Renal cortical epithelial cell (primary cell): ENCODE results near the gene SHOC2. TPM values are rescaled to one million over a fixed set of nuclear protein-coding genes. Genes with fewer than 3 reads are reported as not detected.

ENCODE experiments used
- DNase-seq: peaks from one replicate; pipeline ENCODE4 v3.0.0-alpha.2; 2011; ENCODE audit warnings: low read depth
- total RNA-seq: library from RNA; depleted of rRNA; stranded (reverse); fragments of >200 nt; gene quantifications from 2 replicates; pipeline ENCODE4 v1.2.3, GENCODE V29; 2014

Gene SHOC2
- 63.4 and 79.0 TPM in 2 replicates for total RNA-seq

- DNase-seq: no peak
These were observed at the start of gene SHOC2 for GRCh38 chr10:110919349-110919931. Gene SHOC2, plus strand, starts transcription at chr10:110919604. Its CDS starts 44,755 bp downstream, at chr10:110964359.

- DNase-seq: no peak
These were observed 48.5 kb upstream of the SHOC2 start for GRCh38 chr10:110870823-110871297.

DNA sequence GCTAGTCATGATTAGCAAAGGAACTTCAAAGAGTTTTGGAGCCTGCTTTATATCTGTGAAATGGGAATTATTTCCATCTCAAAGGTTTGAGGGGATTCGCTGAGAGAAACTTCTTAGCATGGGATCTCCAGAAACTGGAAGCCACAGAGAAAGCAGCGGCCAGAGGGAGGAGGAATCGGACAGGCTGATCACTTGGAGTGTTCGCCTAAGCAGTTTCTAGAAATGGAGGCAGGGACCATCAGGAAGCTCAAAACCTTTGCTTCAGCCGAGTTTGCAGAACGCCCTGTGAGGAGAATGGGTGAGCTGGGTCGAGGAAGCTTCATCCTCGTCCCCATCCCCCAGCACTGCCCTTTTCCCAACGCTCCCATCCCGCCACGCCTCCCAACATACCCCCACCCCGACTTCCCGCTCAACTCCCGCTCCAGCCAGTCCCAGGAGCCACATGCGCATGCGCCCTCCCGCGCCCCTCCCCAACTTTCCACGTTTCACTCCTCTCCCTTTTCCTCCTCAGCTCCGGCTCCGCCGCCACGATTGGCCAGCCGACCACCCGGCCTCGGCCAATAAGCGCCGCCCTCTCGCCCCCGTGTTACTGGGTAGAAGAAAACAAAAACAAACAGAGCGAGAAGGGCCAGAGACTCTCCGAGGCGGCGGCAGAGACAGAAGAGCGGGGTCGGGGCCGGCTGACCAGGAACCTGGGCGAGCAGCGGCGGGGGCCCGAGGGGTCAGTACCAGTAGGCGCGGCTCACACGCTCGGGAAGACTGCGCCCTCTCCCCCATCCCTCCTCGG lies 47.9 kb upstream of the SHOC2 start, which contains the start of gene PDCD4:
TSS of gene PDCD4 (plus strand) at position 631 of the 787 bp plus-strand sequence. CDS start 4,100 bp downstream, outside the sequence.
- DNase-seq: peak; percentile 90

GRCh38 chr10:110872145-110872983 lies 47.0 kb upstream of the SHOC2 start:
- DNase-seq: peak; percentile 59

DNA sequence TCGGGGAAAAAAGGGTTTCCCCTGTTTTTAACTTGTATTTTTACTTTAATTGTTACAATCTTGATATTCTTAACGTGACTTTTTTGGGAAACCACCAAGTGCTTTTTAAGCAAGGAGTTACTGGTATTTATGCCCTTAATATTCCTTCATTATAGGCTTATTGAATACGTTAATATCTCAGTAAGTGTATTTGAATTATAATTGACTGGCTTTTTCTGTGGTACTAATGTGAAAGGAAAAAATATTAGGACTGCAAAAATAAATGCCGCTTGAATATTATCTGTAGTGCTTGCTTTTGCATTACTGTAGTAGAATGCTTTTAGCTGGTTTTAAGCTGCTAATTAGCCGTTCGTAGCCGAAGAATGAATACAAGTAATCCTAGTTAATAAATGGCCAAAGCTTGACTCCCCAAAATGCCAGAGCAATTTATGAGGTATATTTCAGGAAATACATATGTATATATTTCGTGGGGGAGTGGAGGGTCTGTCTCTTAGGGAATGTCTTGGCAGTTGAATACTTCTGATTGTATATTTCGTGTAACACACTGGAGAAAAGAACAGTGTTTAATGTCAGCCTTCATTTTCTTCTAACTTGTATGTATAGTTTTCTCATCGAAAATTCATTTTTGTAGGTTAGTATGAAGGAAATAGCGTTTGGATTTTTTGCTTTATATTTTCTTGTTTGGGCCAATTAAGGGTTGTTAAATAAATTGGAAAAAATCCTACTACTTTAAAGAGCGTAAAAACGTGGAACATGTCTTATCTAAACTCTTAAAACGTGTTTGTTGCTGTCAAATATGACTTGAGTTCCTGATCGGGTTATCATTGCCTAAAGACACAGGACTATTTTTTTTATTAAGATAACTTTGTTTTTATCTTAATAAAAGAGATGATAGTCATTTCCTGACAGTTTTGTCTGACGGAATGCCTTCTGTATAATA lies 46.1 kb upstream of the SHOC2 start:
- peak; percentile 23 for DNase-seq

- no peak for DNase-seq
These were observed 45.5 kb upstream of the SHOC2 start for GRCh38 chr10:110873951-110874350.

- DNase-seq: no peak
These were observed 43.4 kb upstream of the SHOC2 start for GRCh38 chr10:110876000-110876399.

DNA sequence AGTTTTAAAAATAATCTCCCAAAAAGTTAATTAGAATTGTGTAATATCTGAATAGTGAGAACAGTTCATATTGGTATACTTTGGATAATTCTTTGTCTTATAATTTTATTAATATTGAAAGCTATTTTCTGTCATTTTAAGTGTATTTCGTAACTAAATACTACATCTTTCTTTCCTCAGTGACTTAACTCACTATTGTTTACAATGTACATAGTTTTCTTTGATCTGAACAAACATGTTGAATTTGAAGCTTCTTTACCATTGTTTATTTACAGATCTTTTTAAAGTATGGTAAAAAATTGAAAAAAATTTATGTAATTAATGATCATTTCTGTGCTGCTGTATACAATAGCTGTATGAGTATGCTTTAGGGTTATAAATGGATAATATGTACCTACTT lies 42.6 kb upstream of the SHOC2 start:
- DNase-seq: no peak

DNA sequence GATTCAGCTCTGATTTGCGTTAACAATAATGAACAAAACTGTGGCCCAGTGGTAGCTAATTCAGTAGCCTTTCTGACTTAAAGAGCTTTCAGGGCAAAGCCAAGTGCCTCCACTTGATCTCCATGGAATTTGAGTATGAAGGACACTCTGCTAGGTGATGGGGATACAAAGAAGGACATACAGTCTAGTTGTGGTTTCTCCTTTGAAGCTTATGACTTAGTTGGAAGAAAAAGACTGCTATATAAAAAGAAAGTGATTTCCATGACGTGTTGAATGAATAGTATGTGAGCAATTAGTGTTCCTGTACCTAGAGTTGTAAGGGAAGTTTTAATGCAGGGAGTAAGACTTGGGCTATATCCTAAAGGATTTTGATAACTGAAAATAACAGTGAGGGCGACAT lies 39.4 kb upstream of the SHOC2 start:
- no peak for DNase-seq

DNA sequence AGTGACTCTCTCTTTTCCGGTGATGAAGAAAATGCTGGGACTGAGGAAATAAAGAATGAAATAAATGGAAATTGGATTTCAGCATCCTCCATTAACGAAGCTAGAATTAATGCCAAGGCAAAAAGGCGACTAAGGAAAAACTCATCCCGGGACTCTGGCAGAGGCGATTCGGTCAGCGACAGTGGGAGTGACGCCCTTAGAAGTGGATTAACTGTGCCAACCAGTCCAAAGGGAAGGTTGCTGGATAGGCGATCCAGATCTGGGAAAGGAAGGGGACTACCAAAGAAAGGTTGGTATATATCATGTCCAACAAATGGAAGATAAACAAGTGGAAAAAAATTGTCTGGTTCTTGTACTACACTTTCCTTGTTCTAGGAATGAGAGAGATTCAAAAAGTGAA lies 38.2 kb upstream of the SHOC2 start:
- no peak for DNase-seq

GRCh38 chr10:110881905-110882304 lies 37.5 kb upstream of the SHOC2 start:
- DNase-seq: no peak

- no peak for DNase-seq
These were observed 35.5 kb upstream of the SHOC2 start for GRCh38 chr10:110883924-110884323.

DNA sequence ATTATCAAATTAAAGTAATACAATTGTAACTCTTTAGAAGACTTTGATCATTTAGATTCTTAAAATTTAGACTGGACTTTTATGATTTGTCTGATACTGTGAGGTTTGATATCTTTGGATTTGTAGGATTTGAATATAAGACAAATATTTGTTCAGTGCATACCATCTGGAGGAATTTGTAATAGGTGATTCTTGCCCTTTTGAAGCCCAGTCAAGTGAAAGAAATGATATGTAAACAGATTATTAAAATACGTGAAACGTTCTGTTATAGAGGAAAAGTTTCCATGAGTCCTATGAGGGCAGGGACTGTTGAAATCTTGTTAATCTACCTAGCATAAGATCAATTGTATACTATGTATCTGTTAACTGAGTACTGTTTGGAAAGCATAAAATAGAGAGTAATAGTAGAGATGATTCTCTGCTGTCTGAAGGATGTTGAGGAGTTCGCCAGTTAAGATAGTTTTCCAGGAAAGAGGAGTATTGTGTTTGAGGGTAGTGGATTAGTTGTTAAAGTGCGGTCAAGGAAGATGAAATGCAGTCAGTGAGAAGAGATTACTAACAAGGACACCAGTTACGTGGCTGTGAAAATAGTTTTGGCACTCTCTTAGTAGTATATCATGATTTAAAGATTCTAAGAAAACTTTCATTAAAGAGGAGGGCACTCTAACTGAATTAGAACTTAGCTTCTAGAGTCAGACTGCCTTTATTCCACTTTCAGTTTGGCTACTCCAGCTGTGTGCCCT lies 33.3 kb upstream of the SHOC2 start:
- DNase-seq: no peak

- DNase-seq: no peak
These were observed 31.8 kb upstream of the SHOC2 start for GRCh38 chr10:110887560-110887959.

DNA sequence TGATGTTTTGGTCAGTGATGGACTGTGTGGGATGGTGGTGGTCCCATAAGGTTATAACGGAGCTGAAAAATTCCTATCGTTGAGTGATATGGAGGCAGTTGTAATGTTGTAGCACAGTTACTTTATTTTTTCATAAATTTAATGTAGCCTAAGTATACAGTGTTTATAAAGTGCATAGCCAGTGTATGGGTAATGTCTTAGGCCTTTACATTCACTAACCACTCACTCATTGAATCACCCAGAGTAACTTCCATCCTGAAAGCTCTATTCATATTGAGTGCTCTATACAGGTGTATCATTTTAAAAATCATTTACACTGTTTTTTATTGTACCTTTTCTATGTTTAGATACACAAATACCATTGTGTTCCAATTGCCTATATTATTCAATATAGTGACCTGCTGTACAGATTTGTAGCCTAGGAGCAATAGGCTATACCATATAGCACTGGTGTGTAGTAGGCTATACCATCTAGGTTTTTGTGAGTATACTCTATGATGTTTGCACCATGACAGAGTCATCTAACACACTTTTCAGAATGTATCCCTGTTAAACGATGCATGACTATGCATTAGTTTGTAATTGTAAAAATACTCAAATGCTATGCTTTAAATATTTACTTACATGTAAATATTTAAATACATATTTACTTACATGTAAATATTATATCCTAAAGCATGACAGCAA lies 26.7 kb upstream of the SHOC2 start:
- no peak for DNase-seq

GRCh38 chr10:110893559-110894179 lies 25.7 kb upstream of the SHOC2 start:
- peak; percentile 69 for DNase-seq

DNA sequence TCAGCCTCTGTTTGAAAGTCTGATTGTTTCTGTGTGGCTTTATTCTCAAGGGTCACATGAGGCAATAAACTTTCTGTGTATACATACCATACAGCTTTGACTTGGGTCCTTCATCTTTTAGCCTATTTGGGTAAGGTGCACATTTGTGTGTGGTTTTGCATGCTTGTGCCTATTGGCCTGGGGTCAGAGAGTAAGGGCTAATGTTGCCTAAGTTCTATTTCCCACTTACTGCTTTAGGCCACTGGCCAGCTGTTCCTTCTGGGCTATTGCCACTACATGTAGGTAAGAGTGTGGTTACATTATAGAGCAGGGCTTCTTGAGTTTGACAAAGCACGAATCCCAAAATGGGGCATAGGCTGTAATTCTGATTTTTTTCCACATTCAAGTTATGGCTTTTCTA lies 22.2 kb upstream of the SHOC2 start:
- DNase-seq: no peak

DNA sequence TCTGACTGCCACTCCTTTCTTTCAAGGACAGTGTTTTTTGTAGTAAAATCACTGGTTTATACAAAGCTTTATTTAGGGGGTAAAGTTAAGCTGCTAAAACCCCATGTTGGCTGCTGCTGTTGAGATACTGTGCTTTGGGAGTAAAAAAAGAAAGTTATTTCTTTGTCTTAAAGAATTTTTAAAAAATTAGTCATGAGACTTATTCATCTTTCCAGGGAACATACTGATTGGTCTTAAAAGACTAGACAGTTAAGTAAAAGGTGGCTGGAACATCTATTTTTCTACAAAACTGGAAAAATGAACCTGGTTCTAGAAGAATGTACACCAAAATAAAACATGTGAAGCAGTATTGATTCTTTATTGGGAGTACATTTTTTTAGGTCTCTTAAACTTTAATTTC lies 21.0 kb upstream of the SHOC2 start:
- DNase-seq: no peak

- DNase-seq: no peak
These were observed 18.4 kb upstream of the SHOC2 start for GRCh38 chr10:110900983-110901382.
